Dedifferentiated amniotic fluid mesenchymal stem cell (primary cell): ENCODE measurements around the gene FAM241A.

ENCODE experiments used
- DNase-seq: peaks from one replicate; pipeline ENCODE4 v3.0.0-alpha.2; 2016; ENCODE audit errors: extremely low spot score

FAM241A gene

GRCh38 chr4:112213856-112214255 is 68.6 kb downstream of the FAM241A start:
- DNase-seq, result peak; percentile 56

GRCh38 chr4:112214390-112215264 is 69.4 kb downstream of the FAM241A start:
- peak; percentile 31 for DNase-seq

DNA sequence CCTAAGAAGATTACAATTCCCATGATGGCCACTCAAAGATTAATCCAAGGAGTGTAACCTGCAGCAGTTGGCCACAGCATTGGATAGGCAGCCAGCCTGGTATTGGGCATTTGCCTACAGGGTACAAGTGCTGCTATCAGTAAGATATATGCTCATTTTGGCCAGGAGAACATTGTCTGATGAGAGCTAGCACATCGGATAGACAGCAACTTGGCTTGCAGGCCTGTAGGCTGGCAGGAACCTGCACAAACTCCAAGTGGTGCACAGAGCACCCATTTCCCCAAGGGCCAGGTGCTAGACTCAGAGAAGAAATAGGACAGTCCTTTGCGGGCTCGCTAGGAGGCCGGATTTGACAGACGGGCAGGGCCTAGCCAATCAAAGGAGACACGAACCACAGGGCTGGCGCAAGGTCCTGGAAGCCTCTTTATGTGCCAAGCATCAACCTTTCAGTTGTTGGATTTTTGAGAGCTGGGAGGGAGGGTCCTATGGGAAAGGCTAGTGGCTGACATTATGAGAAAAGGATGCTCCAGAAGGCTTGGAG is 74.6 kb downstream of the FAM241A start:
- DNase-seq, result no peak

GRCh38 chr4:112222219-112222955 is 77.1 kb downstream of the FAM241A start:
- no peak for DNase-seq

DNA sequence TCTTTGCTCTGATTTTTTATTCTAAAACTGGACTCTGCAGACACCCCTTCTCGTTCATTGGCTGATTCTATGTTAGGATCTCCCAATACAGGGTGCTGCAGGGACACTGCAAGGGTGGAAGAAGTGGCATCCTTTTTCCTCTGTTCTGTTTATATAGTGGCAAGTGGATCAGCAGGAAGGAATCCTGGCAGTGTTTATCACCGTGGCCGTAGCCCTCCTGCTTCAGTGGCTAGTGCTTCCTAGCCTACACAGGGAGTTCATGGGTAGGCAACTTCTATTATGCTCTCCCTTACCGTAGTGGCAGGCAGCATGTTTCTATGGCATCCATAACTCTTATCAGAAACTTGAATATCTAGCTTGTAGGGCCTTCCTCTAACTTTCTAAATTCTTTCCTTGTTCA is 79.9 kb downstream of the FAM241A start:
- no peak for DNase-seq

DNA sequence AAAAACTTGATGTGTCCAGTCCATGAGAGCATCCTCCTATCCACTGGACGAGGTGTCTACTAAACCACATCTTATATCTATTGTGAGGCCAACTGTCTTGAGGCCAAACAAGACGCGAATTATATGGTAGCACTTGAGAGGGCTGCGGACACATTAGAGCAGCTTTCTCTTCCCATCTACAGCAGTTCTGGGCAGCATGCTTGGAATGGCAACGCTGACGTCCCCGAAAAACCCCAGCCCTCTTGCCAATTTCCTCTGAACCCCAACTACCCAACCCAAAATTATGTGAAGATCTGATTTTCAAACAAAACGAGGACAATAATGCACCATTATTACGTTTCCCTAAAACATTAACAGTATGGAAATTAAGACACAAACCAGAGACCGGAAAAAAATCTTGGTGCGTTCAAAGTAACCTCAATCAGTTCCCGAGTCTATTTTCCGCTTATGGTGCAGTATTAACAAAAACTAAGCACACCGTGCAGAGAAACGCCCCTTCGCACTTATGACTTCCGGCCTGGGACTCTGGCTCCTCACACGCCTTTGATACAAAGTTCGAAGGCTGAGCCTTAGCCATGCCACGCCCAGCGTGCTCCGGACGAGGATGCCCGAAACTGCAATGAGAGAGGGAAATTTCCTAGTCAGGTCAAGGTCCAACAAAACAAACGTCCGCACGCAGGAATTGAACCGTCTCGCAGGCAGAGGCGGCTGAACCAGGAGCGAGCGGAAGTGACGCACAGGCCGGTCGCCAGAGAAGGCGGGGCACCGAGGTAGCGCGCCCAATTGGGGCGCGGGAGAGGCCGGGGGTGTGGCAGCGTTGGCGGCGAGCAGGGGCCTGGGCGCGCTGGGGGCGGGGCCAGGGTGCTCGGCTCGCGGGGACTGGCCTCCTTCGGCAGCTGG is 85.9 kb downstream of the FAM241A start:
- DNase-seq, result peak; percentile 94

GRCh38 chr4:112231779-112232713 is 86.8 kb downstream of the FAM241A start, which contains the start of gene AP1AR:
Gene AP1AR (plus strand): TSS chr4:112231787. CDS start chr4:112232092, 305 bp downstream.
- peak; percentile 52 for DNase-seq

GRCh38 chr4:112234952-112235609 is 89.8 kb downstream of the FAM241A start:
- peak; percentile 92 for DNase-seq

GRCh38 chr4:112236040-112236439 is 90.8 kb downstream of the FAM241A start:
- DNase-seq, result no peak

DNA sequence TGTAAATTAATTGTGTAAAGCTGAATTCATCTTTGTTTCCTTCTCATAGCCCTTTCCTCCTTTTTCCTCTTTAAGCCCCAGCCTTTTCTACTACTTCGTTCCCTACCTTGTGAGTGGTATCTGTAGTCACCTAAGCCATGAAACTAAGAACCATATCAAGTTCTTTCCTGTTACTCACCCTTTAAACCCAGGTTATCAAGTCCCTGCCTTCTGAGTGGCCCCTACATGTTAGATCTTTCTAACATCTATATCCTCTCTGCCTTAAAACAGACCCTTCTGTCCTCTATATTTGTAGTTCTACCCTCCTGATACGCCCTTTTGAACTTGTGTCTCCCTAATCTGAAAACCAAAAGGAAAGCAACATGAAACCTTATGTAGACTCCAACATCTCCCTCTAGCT is 93.6 kb downstream of the FAM241A start:
- no peak for DNase-seq
